Left renal pelvis (tissue), 4 donors: ENCODE measurements around the gene RARRES1. TPM values are rescaled to one million over a fixed set of nuclear protein-coding genes. Genes with fewer than 3 reads are reported as not detected.

ENCODE experiments used
- DNase-seq, 4 donors: peaks; one replicate each; pipeline ENCODE4 v3.0.0-alpha.2; 2013; ENCODE audit warnings: low read depth in 4 of 4, low spot score in 3 of 4
- polyA plus RNA-seq, 4 donors: library from polyadenylated mRNA; unstranded; fragments of 120-200 nt; gene quantifications; one replicate each; pipeline ENCODE4 v1.2.1, GENCODE V29; 2013; ENCODE audit not compliant: insufficient read length in 4 of 4

RARRES1 gene
- polyA plus RNA-seq, 4 donors = 8.2 to 37.1 (median 18.6) TPM

- no peak for DNase-seq
These were observed 34.1 kb upstream of the RARRES1 start for GRCh38 chr3:158766364-158766763.

GRCh38 chr3:158765518-158766205 lies 33.4 kb upstream of the RARRES1 start:
- no peak for DNase-seq

- DNase-seq = no peak
These were observed 31.2 kb upstream of the RARRES1 start for GRCh38 chr3:158763421-158763820.

- DNase-seq = no peak
These were observed 30.4 kb upstream of the RARRES1 start for GRCh38 chr3:158762701-158763100.

GRCh38 chr3:158761350-158761749 lies 29.1 kb upstream of the RARRES1 start:
- no peak for DNase-seq

DNA sequence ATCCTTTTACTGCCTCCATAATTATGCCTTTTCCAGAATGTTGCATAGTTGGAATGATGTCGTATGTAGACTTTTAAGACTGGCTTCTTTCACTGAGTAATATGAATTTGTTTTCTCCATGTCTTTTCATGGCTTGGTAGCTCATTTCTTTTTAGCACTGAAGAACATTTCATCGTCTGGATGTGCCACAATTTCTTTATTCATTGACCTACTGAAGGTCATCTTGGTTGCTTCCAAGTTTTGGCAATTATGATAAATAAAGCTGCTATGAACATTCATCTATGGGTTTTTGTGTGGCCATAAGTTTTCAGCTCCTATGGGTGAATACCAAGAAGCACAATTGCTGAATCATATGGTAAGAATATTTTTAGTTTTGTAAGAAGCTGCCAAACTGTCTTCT lies 23.2 kb upstream of the RARRES1 start:
- no peak for DNase-seq

- no peak for DNase-seq
These were observed 21.6 kb upstream of the RARRES1 start for GRCh38 chr3:158753854-158754253.

DNA sequence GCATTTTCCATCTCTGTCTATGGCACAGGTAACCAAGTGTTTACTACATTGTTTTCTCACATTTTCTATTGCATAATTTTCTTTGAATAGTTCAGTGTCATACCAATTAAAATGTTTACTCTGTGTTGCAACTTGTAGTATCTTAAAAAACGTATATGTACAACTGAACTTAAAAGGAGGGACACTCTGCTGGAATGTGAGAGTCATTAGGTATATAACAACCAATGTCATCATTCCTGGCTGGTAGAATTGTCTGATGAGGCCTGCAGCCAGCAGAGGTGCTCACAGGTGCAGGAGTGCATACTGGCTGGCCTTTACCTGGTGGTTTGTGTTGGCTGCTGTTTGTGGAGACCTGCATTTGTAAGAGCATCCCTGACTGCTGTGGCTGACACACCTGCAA lies 19.1 kb upstream of the RARRES1 start:
- DNase-seq = no peak

DNA sequence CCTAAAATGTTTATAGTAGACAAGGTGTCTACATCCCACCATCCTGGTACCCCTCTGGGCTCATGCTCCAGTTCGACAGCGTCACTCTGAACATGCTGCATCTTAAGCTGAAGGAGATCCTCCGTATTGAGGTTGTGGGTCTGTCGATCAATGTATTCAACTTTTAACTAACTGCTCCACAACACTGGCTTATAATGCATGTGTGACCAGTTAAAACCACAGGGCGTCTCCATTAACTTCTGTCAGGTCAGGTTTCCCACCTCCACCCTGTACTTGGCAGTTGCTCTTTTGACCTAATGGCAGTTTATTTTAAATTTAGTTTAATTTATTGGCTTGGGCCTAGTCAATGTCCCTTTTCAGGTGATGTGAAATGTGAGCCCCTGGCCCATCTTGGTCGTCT lies 17.8 kb upstream of the RARRES1 start:
- DNase-seq = no peak

- DNase-seq = no peak
These were observed 17.3 kb upstream of the RARRES1 start for GRCh38 chr3:158749526-158749925.

- no peak for DNase-seq
These were observed 16.1 kb upstream of the RARRES1 start for GRCh38 chr3:158748237-158748828.

DNA sequence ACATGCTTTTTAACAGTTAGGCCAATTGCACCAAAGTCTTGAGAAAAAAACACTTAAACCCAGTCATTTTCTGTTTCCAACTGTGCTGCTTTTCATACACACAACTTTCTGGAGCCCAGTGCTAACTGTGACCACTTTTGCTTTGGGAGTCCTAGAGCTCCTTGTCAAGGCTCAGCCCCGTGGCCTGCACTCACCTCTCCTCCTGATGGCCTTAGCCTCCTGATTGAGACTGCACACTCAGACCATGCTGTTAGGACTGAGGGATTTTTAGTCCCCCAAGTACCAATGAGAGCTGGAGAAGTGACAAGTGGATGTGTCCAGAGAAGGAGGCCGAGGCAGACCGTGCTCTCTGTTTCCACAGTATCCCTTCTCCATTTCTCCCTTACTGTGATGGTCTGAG lies 15.2 kb upstream of the RARRES1 start:
- no peak for DNase-seq

- no peak for DNase-seq
These were observed 13.3 kb upstream of the RARRES1 start for GRCh38 chr3:158745551-158745950.

- no peak for DNase-seq
These were observed 12.5 kb upstream of the RARRES1 start for GRCh38 chr3:158744567-158745288.

DNA sequence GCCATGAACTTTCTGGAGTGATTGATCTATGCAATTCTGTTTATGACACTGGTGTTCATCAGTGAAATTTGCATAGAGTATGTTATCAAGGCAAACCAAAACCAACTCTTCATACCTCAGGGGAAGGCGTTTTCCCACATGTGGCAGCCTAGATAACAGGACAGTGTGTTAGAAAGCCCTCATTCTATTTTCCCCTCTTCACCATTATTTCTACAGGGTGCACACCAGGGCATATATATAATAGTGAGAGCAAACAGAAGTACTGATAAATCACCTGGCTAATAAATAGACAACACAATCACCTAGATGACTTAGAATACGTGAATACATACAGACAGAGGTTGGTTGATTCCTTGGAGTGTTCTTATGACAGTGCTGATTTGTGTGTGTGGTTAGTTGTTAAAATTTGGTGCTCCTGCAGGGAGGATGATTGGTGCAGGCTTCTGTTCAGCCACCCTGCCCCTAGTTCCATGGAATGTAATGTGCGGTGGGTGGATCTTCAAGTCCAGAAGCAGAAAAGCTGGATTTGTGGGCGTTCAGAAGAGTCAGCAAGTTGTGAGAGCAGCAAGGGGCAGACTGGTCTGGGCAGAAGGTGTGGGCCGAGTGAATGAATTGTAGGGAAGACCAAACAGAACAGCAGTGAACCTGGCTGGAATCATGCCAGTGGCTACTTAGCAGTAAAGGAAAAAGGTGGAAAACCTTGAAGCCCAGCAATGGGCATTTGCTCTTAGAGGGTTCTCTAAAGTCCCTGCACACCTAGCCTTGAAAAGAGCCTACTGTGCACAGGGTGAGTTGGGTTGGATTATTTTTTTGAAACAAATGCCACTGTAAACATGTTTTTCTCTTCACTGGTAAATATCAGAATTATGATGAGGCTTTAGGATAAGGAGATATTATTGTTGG lies 11.7 kb upstream of the RARRES1 start:
- no peak for DNase-seq

- no peak for DNase-seq
These were observed 10.8 kb upstream of the RARRES1 start for GRCh38 chr3:158742871-158743663.

- DNase-seq = no peak
These were observed 7.4 kb upstream of the RARRES1 start for GRCh38 chr3:158739661-158740060.

GRCh38 chr3:158739078-158739477 lies 6.8 kb upstream of the RARRES1 start:
- no peak for DNase-seq

DNA sequence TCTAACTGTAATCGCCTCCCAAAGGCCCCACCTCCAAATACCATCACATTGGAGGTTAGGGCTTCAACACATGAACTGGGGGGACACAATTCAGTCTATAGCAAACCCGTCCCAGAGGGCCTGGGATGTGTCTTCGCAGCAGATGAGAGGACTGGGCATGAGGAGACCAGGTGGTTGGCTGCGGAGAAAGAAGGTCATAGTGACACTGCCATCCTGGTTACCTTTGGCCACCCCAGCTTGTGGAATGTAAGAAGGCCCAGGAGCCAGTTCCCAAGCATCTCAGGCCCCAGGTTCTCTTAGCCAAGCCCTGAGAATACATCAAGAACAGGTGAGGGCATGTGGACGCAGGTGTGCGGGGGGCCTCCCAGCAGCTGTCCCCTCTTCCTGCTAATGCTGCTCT lies 6.4 kb upstream of the RARRES1 start:
- DNase-seq = no peak

DNA sequence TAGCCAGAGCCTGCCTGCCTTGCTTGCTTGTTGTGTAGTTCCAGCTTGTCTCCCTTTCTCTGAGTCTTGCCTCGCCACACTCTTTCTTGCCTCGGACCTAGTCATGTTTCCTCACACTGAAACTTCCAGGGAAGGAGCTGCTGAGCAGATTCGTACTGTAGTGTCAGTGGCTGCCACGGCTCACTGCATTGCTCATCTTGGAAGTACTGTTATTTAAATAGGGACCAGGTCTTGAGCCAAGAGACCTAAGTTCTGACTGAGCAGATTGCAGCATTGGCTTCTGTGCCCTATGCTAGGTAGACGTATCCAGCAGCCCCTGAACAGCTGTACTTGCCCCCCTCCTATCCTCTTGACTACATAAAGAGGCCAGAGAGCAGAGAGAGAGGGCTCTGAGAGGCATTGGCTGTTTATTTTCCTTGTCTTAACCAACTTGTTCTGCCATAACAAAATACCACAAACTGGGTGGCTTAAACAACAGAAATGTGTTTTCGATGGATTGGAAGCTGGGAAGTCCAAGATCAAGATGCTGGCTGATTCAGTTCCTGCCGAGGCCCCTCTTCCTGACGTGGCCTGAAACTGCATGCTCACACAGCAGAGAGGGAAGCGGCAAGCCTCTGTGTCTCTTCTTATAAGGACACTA lies 5.8 kb upstream of the RARRES1 start:
- no peak for DNase-seq
